ENCODE data around the gene MINDY1.

DNA sequence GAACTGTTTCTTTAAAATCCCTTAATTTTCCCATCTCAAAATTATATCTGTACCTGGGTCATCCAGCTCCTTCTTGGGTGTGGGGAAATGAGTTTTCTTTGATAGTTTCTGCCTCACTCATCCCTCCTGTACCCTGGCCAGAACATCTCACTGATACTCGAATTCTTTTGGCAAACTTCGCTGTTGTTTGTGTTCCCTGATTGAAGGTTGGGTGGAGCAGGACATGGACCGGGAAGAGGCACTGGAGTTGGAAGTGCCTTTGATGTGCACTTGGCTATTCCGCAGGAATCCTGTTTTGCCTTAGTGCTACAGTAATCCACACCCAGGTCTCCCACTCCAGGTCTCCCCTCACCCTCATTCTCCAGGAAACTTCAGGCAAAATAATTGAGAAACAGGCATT, 11.2 kb downstream of the MINDY1 start:
- TF ChIP-seq, protein P1, sequence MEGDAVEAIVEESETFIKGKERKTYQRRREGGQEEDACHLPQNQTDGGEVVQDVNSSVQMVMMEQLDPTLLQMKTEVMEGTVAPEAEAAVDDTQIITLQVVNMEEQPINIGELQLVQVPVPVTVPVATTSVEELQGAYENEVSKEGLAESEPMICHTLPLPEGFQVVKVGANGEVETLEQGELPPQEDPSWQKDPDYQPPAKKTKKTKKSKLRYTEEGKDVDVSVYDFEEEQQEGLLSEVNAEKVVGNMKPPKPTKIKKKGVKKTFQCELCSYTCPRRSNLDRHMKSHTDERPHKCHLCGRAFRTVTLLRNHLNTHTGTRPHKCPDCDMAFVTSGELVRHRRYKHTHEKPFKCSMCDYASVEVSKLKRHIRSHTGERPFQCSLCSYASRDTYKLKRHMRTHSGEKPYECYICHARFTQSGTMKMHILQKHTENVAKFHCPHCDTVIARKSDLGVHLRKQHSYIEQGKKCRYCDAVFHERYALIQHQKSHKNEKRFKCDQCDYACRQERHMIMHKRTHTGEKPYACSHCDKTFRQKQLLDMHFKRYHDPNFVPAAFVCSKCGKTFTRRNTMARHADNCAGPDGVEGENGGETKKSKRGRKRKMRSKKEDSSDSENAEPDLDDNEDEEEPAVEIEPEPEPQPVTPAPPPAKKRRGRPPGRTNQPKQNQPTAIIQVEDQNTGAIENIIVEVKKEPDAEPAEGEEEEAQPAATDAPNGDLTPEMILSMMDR (conservative IDR thresholded peaks at IDR 0.05; ENCODE audit: low read depth, low read length) = no peak
- no peak for TF ChIP-seq EZH2 (IDR thresholded peaks at IDR 0.05; ENCODE audit: borderline replicate concordance, low read depth, low read length, poor library complexity, severe bottlenecking)

All from A673 (cell line).